CD4-positive, alpha-beta T cell treated with Interleukin-4 for 1 hour (primary cell): ENCODE results near the gene OPTC.

Experiments used
- DNase-seq, 2 donors: peaks; one replicate each; pipeline ENCODE4 v3.0.0-alpha.2; 2020 to 2022

Gene OPTC

GRCh38 chr1:203518541-203518940 lies 24.6 kb downstream of the OPTC start:
- DNase-seq: no peak

- no peak for DNase-seq
Measured at GRCh38 chr1:203519053-203519840, 25.3 kb downstream of the OPTC start.

GRCh38 chr1:203519896-203520295 lies 25.9 kb downstream of the OPTC start:
- DNase-seq: no peak

- peak in 1 of 2 donors; percentile 21 for DNase-seq
Measured at GRCh38 chr1:203520315-203520714, 26.4 kb downstream of the OPTC start.

- no peak for DNase-seq
Measured at GRCh38 chr1:203521074-203521794, 27.3 kb downstream of the OPTC start.

GRCh38 chr1:203521812-203522211 lies 27.9 kb downstream of the OPTC start:
- no peak for DNase-seq

- no peak for DNase-seq
Measured at GRCh38 chr1:203522237-203522636, 28.3 kb downstream of the OPTC start.

GRCh38 chr1:203523667-203524066 lies 29.7 kb downstream of the OPTC start:
- no peak for DNase-seq

- no peak for DNase-seq
Measured at GRCh38 chr1:203524152-203524551, 30.2 kb downstream of the OPTC start.

- DNase-seq: no peak
Measured at GRCh38 chr1:203524824-203525223, 30.9 kb downstream of the OPTC start.

- no peak for DNase-seq
Measured at GRCh38 chr1:203525685-203526084, 31.7 kb downstream of the OPTC start.

GRCh38 chr1:203526130-203526529 lies 32.2 kb downstream of the OPTC start:
- no peak for DNase-seq

- no peak for DNase-seq
Measured at GRCh38 chr1:203526572-203526971, 32.6 kb downstream of the OPTC start.

GRCh38 chr1:203527013-203527412 lies 33.1 kb downstream of the OPTC start:
- no peak for DNase-seq

- no peak for DNase-seq
Measured at GRCh38 chr1:203528063-203528462, 34.1 kb downstream of the OPTC start.

- DNase-seq: no peak
Measured at GRCh38 chr1:203528976-203529835, 35.3 kb downstream of the OPTC start.

- no peak for DNase-seq
Measured at GRCh38 chr1:203531063-203531462, 37.1 kb downstream of the OPTC start.

GRCh38 chr1:203534012-203534411 lies 40.1 kb downstream of the OPTC start:
- DNase-seq: no peak

- DNase-seq: no peak
Measured at GRCh38 chr1:203534526-203534925, 40.6 kb downstream of the OPTC start.

GRCh38 chr1:203536575-203536974 lies 42.6 kb downstream of the OPTC start:
- DNase-seq: no peak

- no peak for DNase-seq
Measured at GRCh38 chr1:203536980-203537455, 43.1 kb downstream of the OPTC start.

- peak in 1 of 2 donors; percentile 10 for DNase-seq
Measured at GRCh38 chr1:203537806-203538464, 44.0 kb downstream of the OPTC start.

GRCh38 chr1:203538726-203539125 lies 44.8 kb downstream of the OPTC start:
- no peak for DNase-seq
